Muscle of leg (tissue), 11 donors: ENCODE results near the gene SIVA1. TPM values are rescaled to one million over a fixed set of nuclear protein-coding genes. Genes with fewer than 3 reads are reported as not detected.

ENCODE experiments used
- DNase-seq: peaks from one replicate; pipeline ENCODE4 v3.0.0; 2013
- H3K27ac ChIP-seq: one replicate; pipeline ENCODE4 v1.5.1; 2013; ENCODE audit warnings: mild to moderate bottlenecking, low read length, control low read depth
- H3K27me3 ChIP-seq: one replicate; pipeline ENCODE4 v1.6.1; 2013; ENCODE audit warnings: low read length; ENCODE audit not compliant: control insufficient read depth, insufficient read depth
- H3K36me3 ChIP-seq: one replicate; pipeline ENCODE4 v1.6.1; 2013; ENCODE audit warnings: low read length; ENCODE audit not compliant: control insufficient read depth, insufficient read depth
- H3K4me1 ChIP-seq: one replicate; pipeline ENCODE4 v1.6.1; 2013; ENCODE audit warnings: low read length; ENCODE audit not compliant: control insufficient read depth, insufficient read depth
- H3K4me3 ChIP-seq: one replicate; pipeline ENCODE4 v1.5.1; 2013; ENCODE audit warnings: low read length, control low read depth
- H3K9me3 ChIP-seq: replicated peaks from 2 replicates; pipeline ENCODE4 v1.6.1; 2013; ENCODE audit warnings: low read depth, low read length; ENCODE audit not compliant: control insufficient read depth
- WGBS: methylation state at CpG from one replicate; pipeline ENCODE4 v1.1.5; 2013; ENCODE audit warnings: missing lambda C conversion rate; ENCODE audit not compliant: insufficient coverage; 5-methylcytosine and 5-hydroxymethylcytosine counted together
- polyA plus RNA-seq, 8 donors: library from polyadenylated mRNA; unstranded; fragments of 120-200 nt; gene quantifications; one replicate each; pipeline versions ENCODE4 v1.2.1 to v1.2.3, GENCODE V29; 2013; ENCODE audit warnings: inconsistent platforms in 1 of 8, low replicate concordance in 1 of 8; ENCODE audit not compliant: insufficient read length in 8 of 8, insufficient read depth in 1 of 8
- total RNA-seq: library from RNA; stranded (reverse); fragments of 120-200 nt; gene quantifications from one replicate; pipeline ENCODE4 v1.2.4, GENCODE V29; 2013

The SIVA1 gene
- total and polyA plus RNA-seq, 9 donors, result 66.1 to 110 (median 82.4) TPM

DNA sequence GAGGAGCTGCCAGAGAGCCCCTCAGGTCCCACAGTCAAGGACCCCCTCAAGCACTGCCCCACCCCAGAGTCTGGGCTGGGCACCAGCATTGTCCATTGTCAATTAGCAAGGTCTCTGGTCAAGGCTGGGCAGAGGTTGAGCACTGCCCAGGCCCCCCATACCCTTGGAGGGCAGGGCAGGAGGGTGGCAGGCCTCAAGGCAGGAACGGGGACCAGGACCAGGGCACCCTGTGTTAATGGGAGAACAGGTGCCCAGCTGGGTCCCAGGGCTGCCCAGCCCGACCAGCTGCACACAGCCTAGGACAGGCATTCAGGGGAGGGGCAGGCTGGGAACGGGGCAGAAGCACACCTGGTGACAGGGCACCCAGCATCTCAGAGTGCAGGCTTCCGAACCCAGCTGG is 18.4 kb downstream of the SIVA1 start:
- no peak for DNase-seq
- H3K27ac ChIP-seq, result no peak overlapping the region
- H3K9me3 ChIP-seq, result peaks cover 8% of the 10 kb centered on the region
- no peak overlapping the region for H3K4me3 ChIP-seq
- H3K4me1 ChIP-seq, result peaks cover 18% of the 10 kb centered on the region
- 95% methylated on average over 4 of the region's 4 CpGs for WGBS
- peaks cover 70% of the 10 kb centered on the region for H3K36me3 ChIP-seq
- H3K27me3 ChIP-seq, result no peaks in the 10 kb centered on the region

DNA sequence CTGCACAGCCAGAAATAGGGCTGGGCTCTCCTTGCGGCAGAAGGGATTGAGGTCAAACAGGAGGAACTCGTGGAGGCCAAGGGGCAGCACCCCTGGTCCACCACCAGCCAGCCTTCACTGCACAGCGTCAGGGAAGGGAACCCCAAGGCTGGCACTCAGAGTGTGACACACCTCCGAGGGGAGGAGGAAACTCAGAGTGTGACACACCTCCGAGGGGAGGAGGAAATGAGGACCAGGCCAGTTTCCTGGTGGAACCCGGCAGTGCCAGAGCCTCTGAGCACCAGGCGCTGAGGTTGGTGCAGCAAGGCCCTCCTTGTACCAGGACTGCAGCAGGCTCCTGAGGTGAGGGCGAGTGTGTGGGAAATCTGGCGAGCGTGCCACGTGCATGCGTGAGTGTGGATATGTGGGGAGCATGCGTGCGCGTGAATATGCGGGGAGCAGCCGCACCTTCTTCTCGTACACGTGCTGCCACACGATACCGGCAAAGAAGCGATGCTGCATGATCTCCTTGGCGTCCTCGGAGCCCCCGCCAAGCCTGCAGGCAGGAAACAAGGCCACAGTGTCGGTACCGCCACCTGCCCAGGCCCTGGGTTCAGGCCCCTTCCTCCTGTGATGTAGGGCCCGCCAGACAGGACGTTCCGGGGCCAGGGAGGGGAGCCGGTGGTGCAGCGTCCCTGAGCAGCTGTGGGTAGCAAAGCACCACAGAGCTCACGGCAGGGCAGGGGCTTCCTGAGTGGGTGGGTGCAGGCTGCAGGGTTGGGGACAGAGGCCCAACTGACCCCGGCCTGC is 19.2 kb downstream of the SIVA1 start:
- 91% methylated on average over 34 of the region's 34 CpGs for WGBS
- Histone ChIP-seq H3K36me3 (peaks cover 77% of the 10 kb centered on the region), H3K9me3 (peaks cover 8% of the 10 kb centered on the region), H3K4me3 (no peak overlapping the region), H3K4me1 (peaks cover 18% of the 10 kb centered on the region), H3K27ac (no peak overlapping the region), H3K27me3 (no peaks in the 10 kb centered on the region)
- DNase-seq, result no peak

DNA sequence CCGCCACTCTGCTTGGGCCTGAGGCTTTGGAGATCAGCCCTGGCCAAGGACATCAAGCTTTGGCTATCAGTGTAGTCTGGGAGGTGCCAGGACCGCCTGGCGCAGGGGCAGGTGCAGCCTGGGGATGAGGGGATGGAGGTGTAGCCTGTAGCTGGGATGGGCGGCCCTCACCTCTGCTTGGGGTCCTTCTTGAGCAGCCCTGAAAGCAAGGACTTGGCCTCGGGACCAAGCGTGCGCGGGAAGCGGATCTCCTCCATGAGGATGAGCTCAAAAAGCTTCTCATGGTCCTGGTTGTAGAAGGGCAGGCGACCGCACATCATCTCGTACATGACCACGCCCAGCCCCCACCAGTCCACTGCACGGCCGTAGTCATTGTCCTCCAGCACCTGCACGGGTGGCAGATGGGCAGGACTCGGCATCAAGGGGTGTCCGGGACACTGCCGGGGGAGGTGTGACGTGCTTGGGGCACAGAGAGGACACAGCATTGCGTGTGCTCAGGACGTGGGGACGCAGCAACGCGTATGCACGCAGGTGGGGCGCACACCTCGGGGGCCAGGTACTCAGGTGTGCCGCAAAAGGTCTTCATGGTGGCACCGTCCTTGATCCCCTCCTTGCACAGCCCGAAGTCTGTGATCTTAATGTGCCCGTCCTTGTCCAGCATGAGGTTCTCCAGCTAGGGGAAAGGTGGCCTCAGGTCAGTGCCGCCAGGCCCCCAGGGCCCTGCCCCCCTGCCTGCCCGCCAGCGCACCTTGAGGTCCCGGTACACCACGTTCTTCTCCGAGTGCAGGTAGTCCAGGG is 20.0 kb downstream of the SIVA1 start:
- peaks cover 8% of the 10 kb centered on the region for H3K9me3 ChIP-seq
- no peak overlapping the region for H3K27ac ChIP-seq
- WGBS, result 92% methylated on average over 38 of the region's 38 CpGs
- DNase-seq, result no peak
- H3K4me1 ChIP-seq, result peaks cover 24% of the 10 kb centered on the region
- peaks cover 84% of the 10 kb centered on the region for H3K36me3 ChIP-seq
- H3K4me3 ChIP-seq, result no peak overlapping the region
- no peaks in the 10 kb centered on the region for H3K27me3 ChIP-seq

DNA sequence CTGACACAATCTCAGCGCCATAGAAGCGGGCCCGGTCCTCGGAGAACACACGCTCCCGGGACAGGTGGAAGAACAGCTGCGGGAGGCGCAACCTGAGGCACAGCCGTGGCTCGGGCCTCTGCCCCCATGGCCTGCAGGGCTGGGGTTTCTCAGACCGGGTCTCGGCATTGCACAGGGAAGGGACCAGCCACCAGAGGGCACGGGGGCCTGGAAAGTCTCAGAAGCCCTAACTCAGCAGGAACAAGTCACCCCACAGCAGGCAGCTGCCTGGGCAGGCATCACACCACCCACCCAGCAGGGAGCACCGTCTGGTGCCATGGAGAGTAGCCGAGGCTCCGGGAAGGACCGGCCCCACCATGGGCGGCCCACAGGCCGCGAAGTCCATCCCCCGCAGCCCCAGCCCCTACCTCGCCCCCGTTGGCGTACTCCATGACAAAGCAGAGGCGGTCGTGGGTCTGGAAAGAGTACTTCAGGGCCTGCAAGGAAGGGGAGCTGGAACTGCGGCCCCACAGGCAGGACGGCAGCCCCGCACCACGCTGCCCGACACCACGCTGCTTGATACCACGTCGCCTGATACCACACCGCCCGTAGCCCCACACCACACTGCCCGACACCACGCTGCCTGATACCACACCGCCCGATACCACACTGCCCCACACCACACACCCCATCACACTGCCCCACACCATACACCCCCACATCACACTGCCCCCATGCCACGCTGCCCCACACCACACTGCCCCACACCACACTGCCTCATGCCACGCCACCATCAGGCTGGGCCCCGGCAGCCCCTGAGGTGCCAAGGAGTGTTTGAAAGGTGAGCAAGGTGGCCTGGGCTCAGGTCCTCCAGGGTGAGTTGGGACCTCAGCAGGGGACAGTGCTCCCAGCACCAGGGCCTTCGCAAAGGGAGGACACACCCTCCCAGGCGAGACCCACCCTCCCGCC is 20.8 kb downstream of the SIVA1 start:
- no peak for DNase-seq
- peaks cover 19% of the 10 kb centered on the region for H3K4me1 ChIP-seq
- WGBS, result 81% methylated on average over 40 of the region's 46 CpGs
- H3K27ac ChIP-seq, result no peak overlapping the region
- peaks cover 8% of the 10 kb centered on the region for H3K9me3 ChIP-seq
- no peak overlapping the region for H3K4me3 ChIP-seq
- no peaks in the 10 kb centered on the region for H3K27me3 ChIP-seq
- H3K36me3 ChIP-seq, result peaks cover 92% of the 10 kb centered on the region

- H3K27me3 ChIP-seq, result no peaks in the 10 kb centered on the region
- peaks cover 8% of the 10 kb centered on the region for H3K9me3 ChIP-seq
- peaks cover 95% of the 10 kb centered on the region for H3K36me3 ChIP-seq
- peaks cover 12% of the 10 kb centered on the region for H3K4me1 ChIP-seq
- DNase-seq, result no peak
- 88% methylated on average over 19 of the region's 20 CpGs for WGBS
- H3K4me3 ChIP-seq, result no peak overlapping the region
- H3K27ac ChIP-seq, result no peak overlapping the region
Observed at GRCh38 chr14:104774453-104775072, 21.6 kb downstream of the SIVA1 start.

- WGBS, result 90% methylated on average over 13 of the region's 13 CpGs
- peaks cover 95% of the 10 kb centered on the region for H3K36me3 ChIP-seq
Observed at GRCh38 chr14:104775073-104775489, 22.1 kb downstream of the SIVA1 start.

GRCh38 chr14:104776481-104776880 is 23.5 kb downstream of the SIVA1 start:
- Histone ChIP-seq H3K27me3 (no peaks in the 10 kb centered on the region), H3K4me1 (peaks cover 9% of the 10 kb centered on the region), H3K9me3 (peaks cover 3% of the 10 kb centered on the region), H3K27ac (no peak overlapping the region), H3K36me3 (peaks cover 93% of the 10 kb centered on the region), H3K4me3 (no peak overlapping the region)
- WGBS, result 96% methylated on average over 15 of the region's 15 CpGs
- DNase-seq, result no peak

More at GRCh38 chr14:104775073-104775489, 22.1 kb downstream of the SIVA1 start:
- Histone ChIP-seq H3K27me3 (no peaks in the 10 kb centered on the region), H3K9me3 (peaks cover 8% of the 10 kb centered on the region), H3K27ac (no peak overlapping the region), H3K4me1 (peaks cover 9% of the 10 kb centered on the region), H3K4me3 (no peak overlapping the region)
- no peak for DNase-seq

DNA sequence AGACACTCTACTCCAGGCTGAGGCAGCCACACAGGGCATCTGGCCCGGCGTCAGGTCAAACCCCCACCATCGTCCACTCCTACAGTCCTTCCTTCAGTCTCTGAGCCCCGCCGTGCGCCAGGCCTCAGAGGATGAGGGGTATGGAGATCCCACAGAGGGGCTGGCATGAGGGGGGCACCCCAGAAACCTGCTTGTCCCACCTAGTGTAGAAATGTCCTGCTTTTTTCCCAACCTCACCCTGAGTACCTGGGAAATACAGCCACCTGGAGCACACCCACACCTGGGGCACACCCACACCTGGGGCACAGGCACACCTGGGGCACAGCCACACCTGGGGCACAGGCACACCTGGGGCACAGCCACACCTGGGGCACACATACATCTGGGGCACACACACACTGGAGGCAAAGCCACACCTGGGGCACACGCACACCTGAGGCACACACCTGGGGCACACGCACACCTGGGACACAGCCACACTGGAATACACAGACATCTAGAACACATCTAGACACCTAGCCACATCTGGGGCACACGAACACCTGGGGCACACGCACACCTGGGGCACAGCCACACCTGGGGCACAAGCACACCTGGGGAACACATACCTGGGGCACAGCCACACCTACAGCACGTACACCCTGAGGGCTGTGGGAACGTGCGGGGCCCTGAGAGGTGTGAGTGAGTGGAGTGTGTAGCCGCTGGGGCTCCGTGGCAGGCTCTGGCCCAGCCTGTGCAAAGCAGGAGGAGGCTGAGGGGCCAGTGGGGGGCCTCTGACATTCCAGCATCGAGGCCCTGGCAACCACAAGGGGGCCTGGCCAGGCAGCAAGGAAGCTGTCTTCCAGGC is 24.2 kb downstream of the SIVA1 start:
- no peak overlapping the region for H3K27ac ChIP-seq
- WGBS, result 56% methylated on average over 6 of the region's 16 CpGs
- peaks cover 87% of the 10 kb centered on the region for H3K36me3 ChIP-seq
- peaks cover 9% of the 10 kb centered on the region for H3K4me1 ChIP-seq
- no peak for DNase-seq
- no peaks in the 10 kb centered on the region for H3K27me3 ChIP-seq
- no peak overlapping the region for H3K4me3 ChIP-seq
- H3K9me3 ChIP-seq, result no peaks in the 10 kb centered on the region

GRCh38 chr14:104777808-104778249 is 24.9 kb downstream of the SIVA1 start:
- no peak overlapping the region for H3K4me3 ChIP-seq
- H3K9me3 ChIP-seq, result no peaks in the 10 kb centered on the region
- peaks cover 12% of the 10 kb centered on the region for H3K4me1 ChIP-seq
- H3K36me3 ChIP-seq, result peaks cover 86% of the 10 kb centered on the region
- WGBS, result 64% methylated on average over 15 of the region's 15 CpGs
- H3K27ac ChIP-seq, result no peak overlapping the region
- no peaks in the 10 kb centered on the region for H3K27me3 ChIP-seq
- DNase-seq, result no peak
